ENCODE data around the gene AMIGO1. TPM values are rescaled to one million over a fixed set of nuclear protein-coding genes. Genes with fewer than 3 reads are reported as not detected.

AMIGO1 gene
- total RNA-seq, 3 donors from 2014 or later (not counting 1 experiment from before 2014, with no cell fraction given) = 5.0 to 10.7 (median 7.8) TPM

- DNase-seq (no peak), ATAC-seq (no peak)
- WGBS (ENCODE audit: insufficient coverage) = 95% methylated on average over 5 of the region's 5 CpGs
- intact Hi-C loops (cut with micrococcal nuclease) = no loop called here
- no peaks in the 10 kb centered on the region for H3K9me3 Mint-ChIP-seq
- Histone ChIP-seq H3K9me3 (ENCODE audit: control insufficient read depth, insufficient read depth, low read length) (no peaks in the 10 kb centered on the region), H3K4me3 (ENCODE audit: low read length) (no peak overlapping the region), H3K36me3 (ENCODE audit: control insufficient read depth, insufficient read depth, low read length) (no peaks in the 10 kb centered on the region), H3K4me1 (ENCODE audit: control insufficient read depth, insufficient read depth, low read length) (no peaks in the 10 kb centered on the region), H3K27me3 (ENCODE audit: control insufficient read depth, insufficient read depth, low read length) (no peaks in the 10 kb centered on the region), H3K27ac (ENCODE audit: low read length) (no peak overlapping the region)
- no peaks in the 10 kb centered on the region for H3K4me1 Mint-ChIP-seq
- TF ChIP-seq CTCF (IDR thresholded peaks at IDR 0.05) = no peak
- H3K27ac Mint-ChIP-seq = no peak overlapping the region
- H3K27me3 Mint-ChIP-seq (ENCODE audit: low read depth in 2 of 2) = peaks cover 3 to 8% of the 10 kb centered on the region in 2 donors
- no peak overlapping the region for H3K4me3 Mint-ChIP-seq
- H3K36me3 Mint-ChIP-seq = no peaks in the 10 kb centered on the region
Observed at GRCh38 chr1:109517337-109517736, 7.8 kb upstream of the AMIGO1 start.

DNA sequence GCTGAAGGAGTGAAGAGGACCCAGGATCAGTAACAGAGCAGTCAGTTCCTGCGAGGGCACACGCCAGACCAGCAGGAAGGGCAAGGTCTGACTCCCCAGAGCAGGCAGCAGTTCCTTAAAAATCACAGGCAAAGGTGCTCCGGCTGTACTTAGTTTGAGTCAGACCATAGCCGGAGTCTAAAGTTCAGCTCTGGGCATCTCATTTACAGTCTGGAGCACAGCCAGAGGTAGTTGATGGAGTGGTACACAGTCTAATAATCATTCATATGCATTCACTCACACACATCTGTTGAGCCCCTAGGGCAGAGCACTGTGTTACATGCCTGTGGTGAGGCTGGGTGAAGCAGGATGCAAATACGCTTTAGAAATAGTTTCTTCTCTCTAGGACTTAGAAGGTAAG is 7.3 kb upstream of the AMIGO1 start:
- no peaks in the 10 kb centered on the region for H3K4me1 ChIP-seq (ENCODE audit: control insufficient read depth, insufficient read depth, low read length)
- no peak for DNase-seq
- H3K36me3 ChIP-seq (ENCODE audit: control insufficient read depth, insufficient read depth, low read length) = no peaks in the 10 kb centered on the region
- Mint-ChIP-seq H3K4me1 (no peaks in the 10 kb centered on the region), H3K27me3 (ENCODE audit: low read depth in 2 of 2) (peaks cover 2 to 4% of the 10 kb centered on the region in 2 donors), H3K4me3 (no peak overlapping the region), H3K27ac (no peak overlapping the region), H3K36me3 (no peaks in the 10 kb centered on the region), H3K9me3 (no peaks in the 10 kb centered on the region)
- no peak for ATAC-seq
- TF ChIP-seq CTCF (IDR thresholded peaks at IDR 0.05) = no peak
- no peaks in the 10 kb centered on the region for H3K9me3 ChIP-seq (ENCODE audit: control insufficient read depth, insufficient read depth, low read length)
- H3K27ac ChIP-seq (ENCODE audit: low read length) = no peak overlapping the region
- H3K27me3 ChIP-seq (ENCODE audit: control insufficient read depth, insufficient read depth, low read length) = no peaks in the 10 kb centered on the region
- H3K4me3 ChIP-seq (ENCODE audit: low read length) = no peak overlapping the region
- WGBS (ENCODE audit: insufficient coverage) = 95% methylated on average over 5 of the region's 5 CpGs
- intact Hi-C loops (cut with micrococcal nuclease) = no loop called here

DNA sequence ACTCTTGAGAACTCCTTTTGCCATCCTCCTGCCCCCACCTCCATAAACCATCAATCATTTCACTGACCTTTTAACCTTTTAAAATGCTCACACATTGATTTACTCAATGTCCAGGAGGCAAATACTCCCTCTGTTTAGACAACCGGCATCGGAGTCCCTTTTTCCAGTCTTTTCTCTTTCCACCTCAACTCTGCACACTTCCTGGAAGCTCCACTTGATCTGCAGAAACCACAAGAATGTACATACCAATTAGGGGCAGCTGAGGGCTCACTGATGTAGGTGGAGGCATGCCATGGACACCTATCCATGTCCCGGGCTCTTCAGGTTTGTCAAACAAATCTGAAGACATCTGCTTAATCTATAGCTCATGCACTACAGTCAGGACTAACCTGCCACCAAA is 5.3 kb upstream of the AMIGO1 start:
- no peaks in the 10 kb centered on the region for H3K36me3 Mint-ChIP-seq
- ATAC-seq (no peak), DNase-seq (no peak)
- Histone ChIP-seq H3K4me3 (ENCODE audit: low read length) (no peak overlapping the region), H3K4me1 (ENCODE audit: control insufficient read depth, insufficient read depth, low read length) (peaks cover 6% of the 10 kb centered on the region), H3K9me3 (ENCODE audit: control insufficient read depth, insufficient read depth, low read length) (no peaks in the 10 kb centered on the region), H3K27me3 (ENCODE audit: control insufficient read depth, insufficient read depth, low read length) (no peaks in the 10 kb centered on the region), H3K36me3 (ENCODE audit: control insufficient read depth, insufficient read depth, low read length) (no peaks in the 10 kb centered on the region), H3K27ac (ENCODE audit: low read length) (no peak overlapping the region)
- no peak overlapping the region for H3K4me3 Mint-ChIP-seq
- WGBS (ENCODE audit: insufficient coverage) = 86% methylated on average over 3 of the region's 3 CpGs
- no peaks in the 10 kb centered on the region for H3K9me3 Mint-ChIP-seq
- H3K4me1 Mint-ChIP-seq = peaks cover 5 to 7% of the 10 kb centered on the region in 2 donors
- TF ChIP-seq CTCF (IDR thresholded peaks at IDR 0.05) = no peak
- peaks cover 0 to 6% of the 10 kb centered on the region in 2 donors for H3K27me3 Mint-ChIP-seq (ENCODE audit: low read depth in 2 of 2)
- no peak overlapping the region for H3K27ac Mint-ChIP-seq
- intact Hi-C loops (cut with micrococcal nuclease) = no loop called here

GRCh38 chr1:109513110-109513710 is 3.7 kb upstream of the AMIGO1 start:
- H3K36me3 Mint-ChIP-seq = no peaks in the 10 kb centered on the region
- no peak overlapping the region for H3K4me3 Mint-ChIP-seq
- WGBS (ENCODE audit: insufficient coverage) = 82% methylated on average over 1 of the region's 2 CpGs
- no peak overlapping the region for H3K4me3 ChIP-seq (ENCODE audit: low read length)
- no peak for TF ChIP-seq CTCF (IDR thresholded peaks at IDR 0.05)
- DNase-seq (no peak), ATAC-seq (no peak)
- peaks cover 15 to 18% of the 10 kb centered on the region in 2 donors for H3K4me1 Mint-ChIP-seq
- H3K27me3 Mint-ChIP-seq (ENCODE audit: low read depth in 2 of 2) = peaks cover 0 to 6% of the 10 kb centered on the region in 2 donors
- H3K9me3 Mint-ChIP-seq = no peaks in the 10 kb centered on the region
- no peak overlapping the region for H3K27ac Mint-ChIP-seq
- H3K9me3 ChIP-seq (ENCODE audit: control insufficient read depth, insufficient read depth, low read length) = no peaks in the 10 kb centered on the region
- peaks cover 19% of the 10 kb centered on the region for H3K4me1 ChIP-seq (ENCODE audit: control insufficient read depth, insufficient read depth, low read length)
- intact Hi-C loops (cut with micrococcal nuclease) = no loop called here
- H3K27me3 ChIP-seq (ENCODE audit: control insufficient read depth, insufficient read depth, low read length) = no peaks in the 10 kb centered on the region
- no peak overlapping the region for H3K27ac ChIP-seq (ENCODE audit: low read length)
- no peaks in the 10 kb centered on the region for H3K36me3 ChIP-seq (ENCODE audit: control insufficient read depth, insufficient read depth, low read length)
